ENCODE measurements around the gene LHPP.

Gene LHPP

GRCh38 chr10:124448696-124449169 is 12.9 kb upstream of the LHPP start:
- DNase-seq (ENCODE audit: low read depth) = no peak

GRCh38 chr10:124449170-124450011 is 12.2 kb upstream of the LHPP start:
- no peak for DNase-seq (ENCODE audit: low read depth)

GRCh38 chr10:124450012-124450782 is 11.4 kb upstream of the LHPP start, which contains the start of gene NKX1-2:
Gene NKX1-2, minus strand, starts transcription at chr10:124450035. Its CDS starts 92 bp downstream, at chr10:124449943.
- DNase-seq (ENCODE audit: low read depth) = no peak

DNA sequence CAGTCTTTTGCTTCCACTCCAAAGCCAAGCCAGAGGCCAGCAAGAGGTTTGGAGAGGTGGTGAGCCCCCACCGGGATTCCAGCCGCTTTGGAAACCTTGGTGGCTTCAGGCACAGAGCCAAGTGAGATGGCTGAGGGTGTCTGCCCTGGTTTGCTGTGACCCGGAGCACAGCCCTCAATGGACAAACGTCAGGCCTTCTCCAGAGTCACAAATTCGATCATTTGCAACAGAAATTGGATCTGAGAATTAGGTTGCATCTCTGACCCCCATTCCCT is 10.9 kb upstream of the LHPP start:
- DNase-seq (ENCODE audit: low read depth) = no peak

DNA sequence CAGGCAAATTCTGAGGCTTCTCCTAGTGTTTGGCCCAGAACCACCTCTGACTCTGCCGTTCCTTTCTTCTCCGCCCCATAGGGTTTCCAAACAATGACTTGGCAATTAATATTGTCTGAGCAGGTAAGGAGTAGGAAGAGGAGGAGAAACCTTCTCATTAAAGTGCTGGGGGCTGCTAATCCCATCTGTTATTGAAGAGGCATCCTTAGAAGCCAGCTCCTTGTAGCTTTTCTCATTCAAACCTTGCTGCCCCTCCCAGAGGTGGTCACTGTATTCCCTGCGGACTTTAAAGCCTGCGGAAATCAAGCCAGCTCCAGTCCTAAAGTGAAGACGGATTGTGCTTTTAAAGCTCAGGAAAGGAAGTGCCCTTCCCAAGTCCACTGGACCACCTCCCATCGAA is 10.3 kb upstream of the LHPP start:
- no peak for DNase-seq (ENCODE audit: low read depth)

DNA sequence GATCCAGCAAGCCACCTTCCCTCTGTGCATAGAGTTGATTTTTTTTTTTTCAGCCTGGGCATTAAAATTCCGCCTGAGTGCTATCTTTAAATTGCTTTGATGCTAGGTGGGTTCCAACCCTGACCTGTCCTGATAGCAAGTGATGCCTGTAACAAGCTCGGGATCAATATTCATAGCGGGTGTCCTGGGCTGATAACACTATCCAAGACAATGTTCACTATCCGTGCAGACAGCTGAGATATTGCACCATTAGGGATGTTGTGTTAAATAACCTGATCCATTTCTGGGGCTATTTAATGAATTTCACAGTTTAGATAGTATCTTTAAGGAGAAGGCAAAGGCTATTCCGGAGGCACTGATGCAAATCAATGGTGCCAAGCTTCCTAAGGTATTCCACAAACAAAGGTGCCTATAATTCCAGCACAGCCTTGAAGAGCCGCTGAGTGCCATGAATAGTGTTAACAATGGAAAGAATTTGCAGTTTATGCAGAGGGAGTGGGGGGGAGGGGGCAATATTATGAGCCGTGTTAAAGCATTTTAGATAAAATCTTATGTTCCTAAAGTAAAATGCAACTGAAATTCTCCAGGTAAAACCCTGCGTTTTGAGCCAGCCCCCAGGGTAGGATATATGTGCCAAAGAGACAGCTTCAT is 7.5 kb upstream of the LHPP start:
- no peak for DNase-seq (ENCODE audit: low read depth)

- DNase-seq (ENCODE audit: low read depth) = no peak
These were observed 6.2 kb upstream of the LHPP start for GRCh38 chr10:124455441-124455840.

DNA sequence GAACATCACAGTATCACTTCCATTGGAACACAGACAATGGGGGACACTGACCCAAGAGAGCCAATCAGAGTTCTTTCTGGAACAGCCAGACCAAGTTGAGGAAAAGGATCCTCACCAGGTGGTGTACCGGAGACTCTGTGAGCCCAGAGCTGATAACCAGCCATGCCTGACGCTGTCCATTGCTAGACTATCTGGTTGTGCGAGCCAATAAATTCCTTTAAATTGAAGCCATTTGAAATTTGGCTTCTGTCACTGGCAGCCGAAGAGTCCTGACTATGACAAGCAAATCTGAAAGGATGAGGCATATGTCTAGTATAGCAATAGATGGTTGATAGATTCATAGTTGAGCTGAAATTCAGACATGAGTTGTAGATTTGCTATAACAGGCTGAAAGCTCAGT is 3.1 kb upstream of the LHPP start:
- no peak for DNase-seq (ENCODE audit: low read depth)

DNA sequence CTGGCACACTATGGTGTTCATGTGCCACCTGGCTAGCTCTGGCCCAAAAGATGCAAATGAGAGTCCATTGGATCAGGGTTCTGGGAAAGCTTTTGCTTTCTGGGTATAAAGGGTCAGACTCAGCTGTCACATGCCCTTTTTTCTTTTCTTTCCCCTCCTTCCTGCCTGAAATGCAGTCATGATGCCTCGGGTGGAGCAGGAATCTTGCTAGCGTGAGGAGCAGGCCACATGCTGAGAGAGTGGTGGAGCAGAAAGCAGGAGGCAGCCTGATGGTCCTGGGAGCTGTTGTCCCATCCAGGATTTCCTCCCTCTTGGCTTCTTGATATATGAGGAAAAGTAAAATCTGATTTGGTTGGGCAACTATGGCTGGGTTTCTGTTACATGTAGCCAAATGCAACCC is 2.7 kb upstream of the LHPP start:
- DNase-seq (ENCODE audit: low read depth) = no peak

DNA sequence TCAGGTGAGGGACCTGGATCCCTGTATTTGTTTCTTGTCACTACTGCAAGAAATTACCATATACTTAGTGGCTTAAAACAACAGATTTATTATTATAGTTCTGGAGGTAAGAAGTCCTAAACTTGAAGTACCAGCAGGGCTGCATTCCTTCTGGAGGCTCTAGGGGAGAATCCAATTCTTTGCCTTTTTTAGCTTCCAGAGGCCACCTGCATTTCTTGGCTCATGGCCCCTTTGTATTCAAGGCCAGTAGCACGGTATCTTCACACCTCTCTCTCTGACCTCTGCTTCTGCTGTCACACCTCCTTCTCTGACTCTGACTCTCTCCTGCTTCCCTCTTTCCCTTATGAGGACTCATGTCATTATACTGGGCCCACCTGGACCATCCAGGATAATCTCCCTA is 2.2 kb upstream of the LHPP start:
- DNase-seq (ENCODE audit: low read depth) = no peak

DNA sequence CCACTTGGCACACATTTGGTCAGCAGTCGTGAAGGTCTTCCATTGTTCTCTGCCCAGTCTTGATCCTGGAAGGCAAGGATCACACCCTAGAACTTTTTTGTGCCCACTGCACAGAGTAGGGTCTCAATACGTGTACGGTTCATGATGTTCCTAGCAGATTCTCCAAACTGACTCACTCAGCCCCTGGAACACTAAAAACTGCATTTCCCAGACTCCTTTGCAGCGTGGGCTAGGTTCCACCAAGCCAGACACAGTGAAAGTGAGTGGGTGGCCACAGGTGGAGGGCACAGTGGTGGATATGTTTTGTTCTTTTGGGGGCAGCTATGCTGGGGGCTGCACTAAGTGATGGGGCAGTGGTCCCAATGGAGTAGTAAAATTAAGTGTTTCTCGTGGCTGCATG is 1.5 kb upstream of the LHPP start:
- DNase-seq (ENCODE audit: low read depth) = no peak

DNA sequence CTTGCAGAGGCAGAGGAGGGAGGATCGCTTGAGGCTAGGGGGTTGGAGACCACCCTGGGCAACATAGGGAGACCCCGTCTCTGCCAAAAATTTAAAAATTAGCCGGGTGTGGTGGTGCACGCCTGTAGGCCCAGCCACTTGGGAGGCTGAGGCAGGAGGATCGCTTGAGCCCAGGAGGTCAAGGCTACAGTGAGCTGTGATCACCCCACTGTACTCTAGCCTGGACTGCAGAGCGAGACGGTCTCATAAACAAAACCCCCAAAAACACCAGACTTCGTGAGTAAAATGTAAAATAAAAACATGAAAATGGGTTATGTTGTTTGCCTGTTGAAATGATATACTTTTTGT is 699 bp downstream of the LHPP start:
- no peak for DNase-seq (ENCODE audit: low read depth)

GRCh38 chr10:124464028-124464965 is 2.7 kb downstream of the LHPP start:
- DNase-seq (ENCODE audit: low read depth) = no peak

DNA sequence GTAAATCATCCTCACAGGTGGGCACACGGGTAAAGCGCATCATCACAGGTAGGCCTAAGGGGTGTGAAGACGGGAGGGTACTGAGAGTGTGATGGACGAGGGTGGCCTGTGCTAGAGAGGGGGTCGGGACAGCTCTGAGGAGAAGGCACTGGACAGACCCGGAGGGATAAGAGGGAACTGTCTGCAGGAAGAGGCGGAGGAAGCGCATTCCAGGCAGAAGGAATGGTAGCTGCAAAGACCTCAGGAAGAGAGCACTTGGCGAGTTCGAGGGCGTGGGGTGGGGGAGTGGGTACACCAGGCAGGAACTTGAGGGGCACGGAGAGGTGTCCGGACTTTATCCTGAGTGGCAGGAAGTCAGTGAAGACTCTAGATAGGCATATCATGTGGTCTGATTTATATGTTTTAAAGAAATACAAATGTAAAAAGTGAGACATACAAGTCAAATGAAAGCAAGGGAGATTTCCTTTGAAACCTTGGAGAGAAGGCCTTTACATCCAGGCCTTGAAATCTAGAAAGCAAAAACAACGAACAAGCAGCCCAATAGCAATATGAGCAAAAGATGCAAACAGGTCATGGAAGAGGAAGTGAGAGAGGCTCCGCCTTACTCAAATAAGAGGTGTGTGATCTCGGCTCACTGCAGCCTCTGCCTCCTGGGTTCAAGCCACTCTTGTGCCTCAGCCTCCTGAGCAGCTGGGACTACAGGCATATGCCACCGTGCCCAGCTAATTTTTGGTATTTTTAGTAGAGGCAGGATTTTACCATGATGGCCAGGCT is 3.6 kb downstream of the LHPP start:
- DNase-seq (ENCODE audit: low read depth) = no peak

DNA sequence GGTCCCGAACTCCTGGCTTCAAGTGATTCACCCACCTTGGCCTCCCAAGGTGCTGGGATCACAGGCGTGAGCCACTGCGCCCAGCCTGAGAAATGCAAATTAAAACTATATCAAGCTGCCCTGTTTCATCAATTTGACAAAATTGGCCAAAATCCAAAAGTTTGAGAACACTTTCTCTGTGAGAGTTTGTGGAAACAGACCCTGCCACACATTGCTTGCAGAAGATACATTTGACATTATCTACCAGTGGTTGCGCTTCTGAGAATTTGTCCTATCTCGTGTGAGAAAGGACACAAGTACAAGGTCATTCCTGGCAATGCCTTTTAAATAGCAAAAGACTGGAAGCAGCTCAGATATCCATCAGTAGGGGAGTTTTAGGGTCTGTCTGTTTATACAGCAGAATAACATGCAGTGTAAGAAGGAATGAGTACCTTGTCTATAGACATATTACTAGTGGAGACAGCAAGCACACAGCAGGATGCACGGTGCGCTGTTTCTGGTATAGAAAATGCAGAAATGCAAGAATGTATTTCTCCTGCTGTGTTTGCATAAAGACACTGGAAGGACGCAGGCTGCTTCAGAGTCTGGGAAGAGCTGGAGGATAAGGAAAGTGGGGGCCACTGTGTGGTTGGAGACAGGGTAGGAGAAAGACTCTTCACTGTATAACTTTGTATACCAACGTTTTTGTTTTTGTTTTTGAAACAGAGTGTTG is 4.3 kb downstream of the LHPP start:
- DNase-seq (ENCODE audit: low read depth) = no peak

GRCh38 chr10:124467165-124467564 is 5.5 kb downstream of the LHPP start:
- no peak for DNase-seq (ENCODE audit: low read depth)

GRCh38 chr10:124468624-124469023 is 7.0 kb downstream of the LHPP start:
- no peak for DNase-seq (ENCODE audit: low read depth)

DNA sequence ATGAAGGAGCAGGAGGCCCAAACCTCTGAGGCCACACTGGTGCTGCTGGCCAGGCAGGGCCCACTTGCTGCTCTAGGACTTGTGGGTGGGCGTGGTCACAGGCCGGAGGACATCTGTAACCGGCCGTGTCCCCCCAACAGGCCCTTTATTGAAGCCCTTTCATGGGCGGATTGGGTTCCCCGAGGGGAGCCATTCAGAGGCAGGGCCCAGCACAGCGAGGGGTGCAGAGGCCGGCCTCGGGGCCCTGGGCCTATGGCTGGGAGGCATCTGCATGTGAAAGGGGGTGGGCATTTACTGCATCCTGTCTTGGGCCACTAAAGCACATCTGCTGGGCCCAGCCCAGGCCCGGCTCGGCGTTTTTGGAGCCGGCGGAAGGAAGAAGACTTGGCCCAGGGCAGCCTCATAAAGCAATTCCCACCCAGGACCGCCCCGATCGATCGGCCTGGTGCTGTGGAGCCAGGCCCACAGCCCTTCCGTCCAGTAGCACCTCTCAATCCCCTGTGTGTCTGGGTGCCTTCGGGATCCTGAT is 8.4 kb downstream of the LHPP start:
- DNase-seq (ENCODE audit: low read depth) = no peak

- no peak for DNase-seq (ENCODE audit: low read depth)
These were observed 9.2 kb downstream of the LHPP start for GRCh38 chr10:124470544-124471434.

Measured in amniotic epithelial cell (primary cell).